Measurements from ENCODE around the gene UGT1A1. TPM values are rescaled to one million over a fixed set of nuclear protein-coding genes. Genes with fewer than 3 reads are reported as not detected.

The UGT1A1 gene
- total and polyA plus RNA-seq, 2 of the 13 experiments (the other 11 are each of a cell fraction or from before 2014, with no cell fraction given), result 0.69 to 0.75 TPM

- TF ChIP-seq JUND (CRISPR knock-in tag; IDR thresholded peaks at IDR 0.05), result peak; percentile 66; the same call in 1 of the 2 replicates
- TF ChIP-seq SIX4 (CRISPR knock-in tag; IDR thresholded peaks at IDR 0.05), result peak; percentile 91
- TF ChIP-seq AKNA (CRISPR knock-in tag; IDR thresholded peaks at IDR 0.05; ENCODE audit: borderline replicate concordance), result no peak
- TF ChIP-seq POLR2AphosphoS2 (IDR thresholded peaks at IDR 0.05; ENCODE audit: low read depth, low read length), result no peak
- TF ChIP-seq THAP9 (CRISPR knock-in tag; IDR thresholded peaks at IDR 0.05; ENCODE audit: borderline replicate concordance), result no peak
- peak; percentile 62; the same call in 1 of the 2 replicates for TF ChIP-seq TRAFD1 (CRISPR knock-in tag; IDR thresholded peaks at IDR 0.05; ENCODE audit: borderline replicate concordance)
- TF ChIP-seq ZXDC (CRISPR knock-in tag; IDR thresholded peaks at IDR 0.05), result no peak
- TF ChIP-seq ZNF432 (CRISPR knock-in tag; IDR thresholded peaks at IDR 0.05; ENCODE audit: borderline replicate concordance), result no peak
- peak; percentile 74; the same call in 1 of the 2 replicates for TF ChIP-seq ZNF317 (CRISPR knock-in tag; IDR thresholded peaks at IDR 0.05)
- peak; percentile 73 for TF ChIP-seq TFE3 (CRISPR knock-in tag; IDR thresholded peaks at IDR 0.05)
- no peak for TF ChIP-seq ZUFSP (CRISPR knock-in tag; IDR thresholded peaks at IDR 0.05; ENCODE audit: borderline replicate concordance)
- no peak for TF ChIP-seq ZMYM2 (CRISPR knock-in tag; IDR thresholded peaks at IDR 0.05)
These were observed 3.5 kb upstream of the UGT1A1 start (continued) for GRCh38 chr2:233756429-233757081.
